IMR-90 (cell line): ENCODE results near the gene NR5A1. TPM values are rescaled to one million over a fixed set of nuclear protein-coding genes. Genes with fewer than 3 reads are reported as not detected.

Experiments
- ATAC-seq: fragments of 200-7000 bp; cut with Tn5 transposase; 2 replicates; pipeline ENCODE4 v1.9.1; 2020; ENCODE audit warnings: low read depth, mild to moderate bottlenecking, moderate library complexity
- BruUV-seq: library from RNA; stranded (reverse); fragments of 400-500 nt; replicated peaks from 2 replicates; lab custom pipeline; 2021; lab: Mats Ljungman, UMichigan
- CTCF ChIA-PET: fragments of 300-600 bp; formaldehyde crosslinking; extraction: SDS; loops from one replicate; lab custom pipeline; 2021; ENCODE audit warnings: antibody characterized with exemption; lab: Yijun Ruan, JAX
- POLR2A ChIA-PET: fragments of 300-600 bp; sonication (Branson Sonifier 250); formaldehyde crosslinking; loops from one replicate; lab custom pipeline; 2022; ENCODE audit warnings: antibody characterized with exemption; ENCODE audit not compliant: unreplicated experiment; lab: Charles Lee
- DNase-seq: peaks from one replicate; pipeline ENCODE4 v3.0.0; 2013
- H2AFZ ChIP-seq: replicated peaks from 2 replicates; pipeline ENCODE3; 2013; ENCODE audit warnings: low read length, mild to moderate bottlenecking; ENCODE audit not compliant: poor library complexity
- H2AK5ac ChIP-seq: 2 replicates; pipeline ENCODE4 v1.6.1; 2013; ENCODE audit warnings: low read depth, low read length, inconsistent platforms
- H2AK9ac ChIP-seq: replicated peaks from 2 replicates; pipeline ENCODE3; 2013; ENCODE audit warnings: mild to moderate bottlenecking, low read depth, low read length, moderate library complexity; ENCODE audit not compliant: poor library complexity
- H2BK120ac ChIP-seq: 2 replicates; pipeline ENCODE4 v1.6.1; 2013; ENCODE audit warnings: low read depth, low read length, inconsistent platforms
- H2BK15ac ChIP-seq: 3 replicates; pipeline ENCODE4 v1.6.1; 2013; ENCODE audit warnings: low read depth, low read length, inconsistent platforms
- H2BK20ac ChIP-seq: 2 replicates; pipeline ENCODE4 v1.6.1; 2013; ENCODE audit warnings: low read depth, mild to moderate bottlenecking, inconsistent platforms, low read length, moderate library complexity
- H2BK5ac ChIP-seq: 2 replicates; pipeline ENCODE4 v1.6.1; 2013; ENCODE audit warnings: mild to moderate bottlenecking, low read depth, low read length, inconsistent platforms; ENCODE audit not compliant: poor library complexity, severe bottlenecking
- H3K14ac ChIP-seq: replicated peaks from 2 replicates; pipeline ENCODE4 v1.6.1; 2013; ENCODE audit warnings: low read depth, low read length, inconsistent platforms
- H3K18ac ChIP-seq: 2 replicates; pipeline ENCODE4 v1.6.1; 2013; ENCODE audit warnings: low read depth, low read length, control low read depth
- H3K23ac ChIP-seq: 2 replicates; pipeline ENCODE4 v1.6.1; 2013; ENCODE audit warnings: low read depth, low read length, inconsistent platforms
- H3K27ac ChIP-seq: 2 replicates; pipeline ENCODE4 v1.5.1; 2013; ENCODE audit warnings: mild to moderate bottlenecking, control low read depth, low read length; ENCODE audit not compliant: insufficient read depth
- H3K27me3 ChIP-seq: 2 replicates; pipeline ENCODE4 v1.6.1; 2013; ENCODE audit warnings: low read length; ENCODE audit not compliant: control insufficient read depth, insufficient read depth
- H3K36me3 ChIP-seq: 2 replicates; pipeline ENCODE4 v1.6.1; 2013; ENCODE audit warnings: low read length, mixed read lengths; ENCODE audit not compliant: control insufficient read depth, insufficient read depth
- H3K4ac ChIP-seq: 2 replicates; pipeline ENCODE4 v1.6.1; 2013; ENCODE audit warnings: low read depth, low read length, inconsistent platforms
- H3K4me1 ChIP-seq: 2 replicates; pipeline ENCODE4 v1.6.1; 2013; ENCODE audit warnings: low read length, mixed read lengths; ENCODE audit not compliant: control insufficient read depth, insufficient read depth
- H3K4me2 ChIP-seq: 2 replicates; pipeline ENCODE4 v1.6.1; 2013; ENCODE audit warnings: low read depth, mild to moderate bottlenecking, control low read depth, low read length, moderate library complexity
- H3K4me3 ChIP-seq: 2 replicates; pipeline ENCODE4 v1.5.1; 2013; ENCODE audit warnings: low read depth, mild to moderate bottlenecking, control low read depth, low read length, moderate library complexity; ENCODE audit not compliant: insufficient read depth
- H3K56ac ChIP-seq: 2 replicates; pipeline ENCODE4 v1.6.1; 2013; ENCODE audit warnings: low read length, inconsistent platforms; ENCODE audit not compliant: insufficient read depth; ENCODE audit errors: extremely low read depth
- H3K79me1 ChIP-seq, 2 experiments: 2 replicates each; pipeline ENCODE4 v1.6.1; 2013; ENCODE audit warnings: low read length in 2 of 2, inconsistent platforms in 1 of 2, low read depth in 1 of 2
- H3K9ac ChIP-seq: 2 replicates; pipeline ENCODE4 v1.6.1; 2013; ENCODE audit warnings: low read depth, low read length, control low read depth
- H3K9me1 ChIP-seq: 2 replicates; pipeline ENCODE4 v1.6.1; 2013; ENCODE audit warnings: low read length, inconsistent platforms; ENCODE audit not compliant: insufficient read depth
- H3K9me3 ChIP-seq: 2 replicates; pipeline ENCODE4 v1.6.1; 2013; ENCODE audit warnings: low read length; ENCODE audit not compliant: control insufficient read depth, insufficient read depth
- H4K20me1 ChIP-seq: 2 replicates; pipeline ENCODE4 v1.6.1; 2013; ENCODE audit warnings: low read length, inconsistent platforms; ENCODE audit not compliant: insufficient read depth
- H4K5ac ChIP-seq: 2 replicates; pipeline ENCODE4 v1.6.1; 2013; ENCODE audit warnings: mild to moderate bottlenecking, low read depth, low read length, control low read depth
- H4K8ac ChIP-seq, 2 experiments: 2 replicates each; pipeline ENCODE4 v1.6.1; 2013; ENCODE audit warnings: low read depth in 2 of 2, low read length in 2 of 2, control low read depth in 1 of 2, inconsistent platforms in 1 of 2
- H4K91ac ChIP-seq: 2 replicates; pipeline ENCODE4 v1.6.1; 2013; ENCODE audit warnings: low read depth, low read length, inconsistent platforms; ENCODE audit not compliant: insufficient read depth
- NFE2L2 ChIP-seq: fragments of 150-350 bp; IDR thresholded peaks from 2 replicates; pipeline ENCODE4 v1.6.1; 2016; ENCODE audit warnings: low read depth, mild to moderate bottlenecking, low read length
- WGBS, 2 experiments: methylation state at CpG; one replicate each; pipeline versions ENCODE4 v1.1.5 to v1.1.7; 2013; ENCODE audit warnings: missing lambda C conversion rate in 2 of 2; ENCODE audit not compliant: insufficient read length in 1 of 2; ENCODE audit errors: extremely low coverage in 2 of 2; 5-methylcytosine and 5-hydroxymethylcytosine counted together
- dilution Hi-C: fragments of 300-500 bp; cut with HindIII; formaldehyde crosslinking; loops from one replicate; pipeline ENCODE4 v1.14.3; 2018; ENCODE audit warnings: low sequenced_read_pairs; ENCODE audit not compliant: unreplicated experiment
- in situ Hi-C: fragments of 300-500 bp; cut with MboI; formaldehyde crosslinking; loops from 3 replicates; pipeline ENCODE4 v1.14.3; 2019; ENCODE audit warnings: low sequenced_read_pairs, inconsistent platforms, mixed read lengths
- intact Hi-C: fragments of 100-400 bp; cut with micrococcal nuclease; formaldehyde crosslinking; loops from 2 replicates; pipeline ENCODE4 v1.10.0; 2022
- polyA plus RNA-seq, 3 experiments: library from polyadenylated mRNA; depleted of rRNA; stranded (reverse); fragments of >200 nt; gene quantifications; 2 replicates each; pipeline ENCODE4 v1.2.3, GENCODE V29; 2012; ENCODE audit warnings: low replicate concordance in 1 of 3
- total RNA-seq: library from RNA; depleted of rRNA; stranded (reverse); fragments of >200 nt; gene quantifications from 2 replicates; pipeline ENCODE4 v1.2.3, GENCODE V29; 2012

The NR5A1 gene
- total and polyA plus RNA-seq, 2 of the 4 experiments (the other 2 are of a cell fraction) = not detected

DNA sequence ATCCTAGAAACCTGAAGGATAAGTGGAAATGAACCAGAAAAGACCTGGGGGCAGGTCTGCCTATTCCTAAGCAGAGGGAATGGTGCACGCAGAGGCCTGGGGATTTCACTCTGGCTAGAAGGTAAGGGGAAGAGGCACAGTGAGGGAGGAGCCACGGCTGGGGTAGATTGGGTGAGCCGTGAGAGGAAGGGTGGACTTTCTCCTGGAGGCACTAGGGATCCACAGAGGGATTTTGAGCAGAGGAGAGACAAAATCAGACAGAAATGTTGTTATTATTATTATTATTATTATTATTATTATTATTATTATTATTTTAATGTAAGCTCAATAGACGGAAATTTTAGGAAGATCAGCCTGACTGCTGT lies 59.9 kb downstream of the NR5A1 start:
- DNase-seq = no peak
- H2BK120ac ChIP-seq = no peak overlapping the region
- dilution Hi-C loops = no loop called here

More for the DNA sequence above, 59.9 kb downstream of the NR5A1 start:
- Histone ChIP-seq H3K9ac (no peak overlapping the region), H4K91ac (no peak overlapping the region), H3K4me1 (no peaks in the 10 kb centered on the region), H2BK15ac (no peak overlapping the region), H3K9me3 (peaks cover 3% of the 10 kb centered on the region), H4K8ac (no peak overlapping the region), H2AK5ac (no peak overlapping the region), H3K27me3 (peaks cover 37% of the 10 kb centered on the region), H4K20me1 (no peaks in the 10 kb centered on the region), H3K18ac (no peak overlapping the region), H2BK5ac (no peak overlapping the region), H3K4ac (no peak overlapping the region), H3K4me3 (no peak overlapping the region), H3K23ac (no peak overlapping the region), H3K56ac (no peak overlapping the region), H3K79me1 (no peaks in the 10 kb centered on the region), H3K36me3 (no peaks in the 10 kb centered on the region), H2AK9ac (no peak overlapping the region), H2AFZ (no peak overlapping the region), H2BK20ac (no peak overlapping the region), H4K5ac (no peak overlapping the region), H3K14ac (no peak overlapping the region), H3K4me2 (no peak overlapping the region), H3K27ac (no peak overlapping the region), H3K9me1 (no peaks in the 10 kb centered on the region)
- TF ChIP-seq NFE2L2 = no peak
- no CpG with 5 or more reads among the region's 4 CpGs for WGBS, 2 experiments
- no peak for ATAC-seq
- no TSS peak for BruUV-seq
- in situ Hi-C loops (no loop called here), intact Hi-C loops (no loop called here)
- POLR2A ChIA-PET = no interaction called here
- CTCF ChIA-PET = interaction anchor here (0.6 kb wide), 1 partner anchor 622 kb away, joined by 3 read pairs; no protein-coding TSS in a partner anchor
